Retina (tissue), 1 donor: ENCODE data around the gene TEDC1.
A peak's percentile ranks its signal among the peaks of the same experiment; 100 is the strongest.

Experiments
- DNase-seq: peaks from one replicate; pipeline ENCODE4 v3.0.0-alpha.2; 2016

The TEDC1 gene

GRCh38 chr14:105458010-105458409 lies 33.0 kb upstream of the TEDC1 start:
- no peak for DNase-seq

- no peak for DNase-seq
Observed at GRCh38 chr14:105458571-105458970, 32.5 kb upstream of the TEDC1 start.

GRCh38 chr14:105460116-105460515 lies 30.9 kb upstream of the TEDC1 start:
- no peak for DNase-seq

- DNase-seq, result no peak
Observed at GRCh38 chr14:105460616-105461015, 30.4 kb upstream of the TEDC1 start.

GRCh38 chr14:105461903-105462302 lies 29.1 kb upstream of the TEDC1 start:
- no peak for DNase-seq

GRCh38 chr14:105464501-105464900 lies 26.5 kb upstream of the TEDC1 start:
- DNase-seq, result no peak

- no peak for DNase-seq
Observed at GRCh38 chr14:105465209-105466031, 25.6 kb upstream of the TEDC1 start.

- DNase-seq, result no peak
Observed at GRCh38 chr14:105466531-105467248, 24.4 kb upstream of the TEDC1 start.

- no peak for DNase-seq
Observed at GRCh38 chr14:105467249-105467941, 23.7 kb upstream of the TEDC1 start.

GRCh38 chr14:105467942-105468471 lies 23.0 kb upstream of the TEDC1 start:
- DNase-seq, result no peak

GRCh38 chr14:105468621-105469241 lies 22.3 kb upstream of the TEDC1 start:
- no peak for DNase-seq

- DNase-seq, result no peak
Observed at GRCh38 chr14:105469456-105470349, 21.3 kb upstream of the TEDC1 start.

- peak; percentile 75 for DNase-seq
Observed at GRCh38 chr14:105470350-105471296, 20.4 kb upstream of the TEDC1 start.

GRCh38 chr14:105471297-105471821 lies 19.7 kb upstream of the TEDC1 start:
- DNase-seq, result peak; percentile 71

- DNase-seq, result no peak
Observed at GRCh38 chr14:105471823-105472485, 19.1 kb upstream of the TEDC1 start.

- no peak for DNase-seq
Observed at GRCh38 chr14:105472486-105472991, 18.5 kb upstream of the TEDC1 start.

- DNase-seq, result no peak
Observed at GRCh38 chr14:105473033-105473676, 17.9 kb upstream of the TEDC1 start.

- DNase-seq, result peak; percentile 94
Observed at GRCh38 chr14:105473677-105474482, 17.2 kb upstream of the TEDC1 start.
